HG02943 (cell line): ENCODE measurements around the gene COL9A2.
"Not testable (repeated sequence)": the region's sequence is repeated elsewhere in the genome, so short reads cannot be mapped to it uniquely, and the experiment has no call there.

Source experiments
- ATAC-seq: cut with Tn5 transposase; IDR thresholded peaks from one replicate; pipeline ENCODE4 v1.9.1; 2021; ENCODE audit warnings: mild to moderate bottlenecking, low read depth, moderate library complexity; ENCODE audit not compliant: unreplicated experiment

Gene COL9A2

DNA sequence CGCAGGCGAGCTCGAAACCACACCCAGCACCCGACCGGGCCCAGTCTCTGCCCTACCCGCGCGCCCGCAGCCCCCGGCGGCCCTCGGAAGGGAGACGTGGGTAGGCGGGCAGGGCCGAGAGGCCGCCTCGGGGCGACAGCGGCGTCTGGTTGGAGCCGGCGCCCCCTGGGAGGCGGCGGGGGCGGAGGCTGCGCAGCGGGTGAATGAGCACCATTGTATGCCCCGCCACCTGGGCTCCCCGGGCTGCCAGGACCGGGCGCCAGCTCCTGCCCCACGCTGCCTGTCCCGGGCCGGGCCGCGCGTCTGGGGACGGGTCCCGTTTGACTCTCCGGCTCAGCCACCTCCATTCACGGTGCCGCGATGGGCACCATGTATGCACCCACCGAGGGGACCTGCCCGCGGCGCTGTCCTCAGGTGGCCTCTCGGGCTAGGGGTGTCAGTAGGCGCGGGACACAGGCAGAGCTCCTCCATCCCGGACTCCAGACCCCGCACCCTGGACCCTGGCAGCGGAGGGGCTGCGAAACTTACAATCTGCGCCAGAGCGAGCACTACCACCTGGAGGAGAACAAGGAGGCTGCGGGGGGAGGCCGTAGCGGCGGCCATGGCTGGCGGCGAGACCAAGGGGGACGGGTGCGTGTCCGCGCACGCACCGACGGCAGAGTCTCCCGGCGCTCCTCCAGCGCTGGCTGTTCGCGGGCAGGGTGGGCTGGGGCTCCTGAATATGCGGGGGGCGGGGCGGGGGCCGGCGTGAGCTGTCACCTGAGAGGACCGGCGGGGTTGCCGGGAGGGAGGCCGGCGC is at the start of gene COL9A2:
TSS of gene COL9A2 (minus strand) at position 692 of the 799 bp plus-strand sequence. CDS start at position 603, 89 bp downstream.
- ATAC-seq, result no peak

GRCh38 chr1:40363721-40364120 is 46.6 kb upstream of the COL9A2 start:
- ATAC-seq, result no peak

- ATAC-seq, result no peak
Observed at GRCh38 chr1:40362699-40363098, 45.6 kb upstream of the COL9A2 start.

DNA sequence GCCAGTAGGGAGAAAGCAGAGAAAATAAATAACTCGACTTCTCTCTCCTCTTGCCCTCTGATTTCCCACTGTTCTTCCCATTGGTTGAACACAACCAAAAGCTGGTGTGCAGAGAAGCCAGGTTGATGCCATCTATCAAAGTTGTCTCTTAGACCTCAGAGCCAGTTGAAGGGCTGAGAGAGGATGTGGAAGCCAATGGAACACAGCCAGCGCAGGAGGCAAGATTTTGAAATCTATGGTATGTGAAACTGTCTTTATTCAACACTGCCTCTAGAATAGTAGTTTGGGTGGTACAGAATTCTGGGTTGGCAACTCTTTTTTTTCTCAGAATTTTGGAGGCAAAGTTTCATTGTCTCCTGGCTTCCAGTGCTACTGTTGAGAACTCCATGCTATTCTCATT is 45.1 kb upstream of the COL9A2 start:
- ATAC-seq, result no peak

- ATAC-seq, result no peak
Observed at GRCh38 chr1:40361637-40362036, 44.6 kb upstream of the COL9A2 start.

- no peak for ATAC-seq
Observed at GRCh38 chr1:40361201-40361600, 44.1 kb upstream of the COL9A2 start.

DNA sequence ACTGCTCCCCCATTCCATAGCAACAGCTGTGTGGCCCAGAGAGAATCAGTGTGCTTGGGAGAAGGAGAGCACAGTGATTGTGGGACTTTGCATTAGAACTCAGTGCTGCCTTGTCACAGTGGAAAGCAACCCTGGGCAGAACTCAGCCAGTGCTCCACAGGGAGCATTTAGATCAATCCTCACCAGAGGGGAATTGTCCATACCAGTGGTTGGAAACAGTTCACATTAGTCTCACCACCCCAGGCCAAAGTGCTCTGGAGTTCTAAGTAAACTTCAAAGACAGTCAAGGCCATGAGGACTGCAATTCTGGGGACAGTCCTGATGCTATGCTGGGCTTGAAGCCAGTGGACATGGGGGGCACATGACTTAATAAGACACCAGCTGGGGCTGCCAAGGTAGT is 43.5 kb upstream of the COL9A2 start:
- ATAC-seq, result no peak

DNA sequence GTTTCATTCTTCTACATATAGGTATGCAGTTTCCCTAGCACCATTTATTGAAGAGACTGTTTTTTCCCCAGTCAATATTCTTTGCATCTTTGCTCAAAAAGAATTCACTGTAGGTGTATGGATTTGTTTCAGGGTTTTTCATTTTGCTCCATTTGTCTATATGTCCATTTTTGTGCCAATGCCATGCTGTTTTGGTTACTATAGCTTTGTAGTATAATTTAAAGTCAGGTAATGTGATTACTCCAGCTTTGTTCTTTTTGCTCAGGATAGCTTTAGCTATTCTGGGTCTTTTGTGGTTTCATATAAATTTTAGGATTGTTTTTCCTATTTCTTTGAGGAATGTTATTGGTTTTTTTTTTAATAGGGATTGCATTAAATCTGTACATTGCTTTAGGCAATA is 40.5 kb upstream of the COL9A2 start:
- ATAC-seq, result no peak

DNA sequence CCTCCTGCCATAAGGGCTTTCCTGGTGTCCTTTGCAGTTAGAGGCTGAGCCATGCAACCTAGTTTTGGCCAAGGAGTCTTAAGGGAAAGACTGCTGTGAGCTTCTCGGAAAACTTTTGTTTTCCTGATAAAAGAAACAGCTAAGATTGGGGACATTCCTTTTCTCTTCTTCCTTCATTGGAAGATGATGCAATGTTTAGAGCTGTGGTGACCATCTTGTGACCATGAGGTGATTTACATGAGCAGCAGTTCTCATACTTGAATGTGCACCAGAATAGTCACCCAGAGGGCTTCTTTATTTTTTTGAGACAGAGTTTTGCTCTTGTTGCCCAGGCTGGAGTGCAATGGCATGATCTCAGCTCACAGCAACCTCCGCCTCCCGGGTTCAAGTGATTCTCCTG is 36.0 kb upstream of the COL9A2 start:
- ATAC-seq, result no peak

DNA sequence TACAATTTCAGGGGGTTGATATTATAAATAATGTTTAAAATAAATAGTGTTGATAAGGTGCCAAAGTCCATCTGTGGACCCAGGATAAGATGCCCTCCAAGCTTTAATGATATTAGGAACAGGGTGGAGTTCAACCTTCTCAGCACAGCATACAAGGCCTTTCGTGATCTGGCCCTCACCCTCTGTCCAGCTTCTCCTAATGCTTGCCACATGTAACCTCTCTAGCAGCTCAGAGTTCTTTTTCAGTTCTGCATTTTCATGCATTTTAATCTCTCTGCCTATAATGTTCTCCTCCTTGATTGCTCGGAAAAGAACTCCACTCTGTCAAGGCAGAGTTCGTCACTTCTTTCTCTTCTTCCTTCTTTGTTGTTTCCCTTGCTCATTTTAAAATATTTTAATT is 35.0 kb upstream of the COL9A2 start:
- ATAC-seq, result no peak

DNA sequence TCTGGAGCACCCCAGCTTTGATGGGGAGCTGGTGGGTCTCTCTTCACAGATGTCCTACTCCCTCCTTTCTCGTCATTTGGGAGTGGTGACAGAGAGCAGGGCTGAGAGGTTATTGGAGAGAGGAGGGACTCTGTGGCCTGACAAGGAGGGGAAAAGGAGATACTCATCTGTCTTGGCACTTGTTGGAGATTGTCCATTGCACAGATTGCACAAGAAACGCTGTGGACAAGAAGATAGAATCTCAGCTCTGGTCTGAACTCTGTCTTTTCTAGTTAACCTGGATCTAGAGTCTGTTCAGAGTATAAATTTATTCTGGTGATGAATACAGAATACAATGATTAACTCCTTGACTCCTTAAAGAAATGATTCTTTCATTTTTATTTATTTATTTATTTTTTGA is 34.0 kb upstream of the COL9A2 start:
- ATAC-seq, result no peak

- no peak for ATAC-seq
Observed at GRCh38 chr1:40350391-40350790, 33.3 kb upstream of the COL9A2 start.

DNA sequence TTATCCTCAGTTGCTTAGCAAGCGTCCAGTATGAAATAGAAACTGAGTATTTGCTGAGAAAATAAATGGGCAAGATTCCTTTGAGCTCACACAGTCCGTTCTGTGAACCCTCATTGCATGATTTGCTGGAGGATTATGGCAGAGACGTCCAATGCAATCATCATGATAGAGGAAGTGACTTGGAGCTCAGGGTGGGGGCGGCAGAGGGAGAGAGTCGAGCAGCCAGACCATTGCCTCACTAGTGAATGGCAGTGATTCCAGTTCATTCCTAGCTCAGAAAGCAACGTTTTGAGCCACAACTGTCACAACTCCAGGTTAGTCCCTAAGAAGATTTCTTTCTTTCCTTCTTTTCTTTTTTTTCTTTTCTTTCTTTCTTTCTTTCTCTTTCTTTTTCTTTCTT is 27.5 kb upstream of the COL9A2 start:
- ATAC-seq, result no peak

GRCh38 chr1:40342381-40342717 is 25.3 kb upstream of the COL9A2 start:
- not testable (repeated sequence) for ATAC-seq

GRCh38 chr1:40341491-40342380 is 24.6 kb upstream of the COL9A2 start:
- ATAC-seq, result no peak

- ATAC-seq, result no peak
Observed at GRCh38 chr1:40339420-40340323, 22.6 kb upstream of the COL9A2 start.

DNA sequence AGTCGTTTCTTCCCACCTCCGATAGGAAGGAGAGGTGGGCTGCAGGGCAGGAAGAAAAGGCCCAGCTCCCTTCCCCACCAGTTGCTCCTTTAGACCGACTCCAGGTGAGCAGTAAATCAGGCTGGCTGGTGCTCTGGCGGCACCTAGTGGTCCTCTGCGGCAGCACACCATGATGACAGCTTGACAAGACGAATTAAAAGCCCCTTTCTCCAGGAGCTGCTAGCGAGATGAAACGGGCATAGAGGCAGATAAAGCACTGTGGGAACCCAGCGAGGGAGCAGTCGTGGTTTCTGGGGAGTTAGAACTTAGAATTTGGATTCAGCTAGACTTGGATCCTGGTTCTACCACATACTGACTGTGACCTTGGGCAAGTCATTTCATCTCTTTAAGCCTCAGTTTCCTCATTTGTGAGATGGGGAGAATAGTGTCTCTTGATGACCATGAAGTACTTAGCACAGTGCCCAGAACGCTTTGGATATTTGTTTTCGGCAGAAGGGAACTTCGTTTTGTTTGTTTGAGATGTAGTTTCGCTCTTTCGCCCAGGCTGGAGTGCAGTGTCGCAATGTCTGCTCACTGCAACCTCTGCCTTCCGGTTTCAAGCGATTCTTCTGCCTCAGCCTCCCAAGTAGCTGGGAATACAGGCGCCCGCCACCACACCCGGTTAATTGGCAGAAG is 21.8 kb upstream of the COL9A2 start:
- ATAC-seq, result peak; percentile 63

DNA sequence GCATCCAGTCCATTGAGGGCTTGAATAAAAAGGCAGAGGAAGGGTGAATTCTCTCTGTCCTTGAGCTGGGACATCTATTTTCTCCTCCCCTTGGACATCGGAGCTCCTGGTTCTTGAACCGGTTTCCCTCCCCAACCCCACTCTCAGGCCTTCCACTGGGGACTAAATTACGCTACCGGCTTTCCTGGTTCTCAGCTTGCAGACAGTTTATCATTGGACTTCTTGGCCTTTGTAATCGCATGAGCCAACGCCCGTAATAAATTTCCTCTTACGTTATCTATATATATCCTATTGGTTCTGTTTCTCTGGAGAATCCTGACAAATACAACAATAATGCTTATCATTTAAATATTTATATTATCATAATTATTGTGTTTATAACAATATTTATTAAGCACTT is 20.4 kb upstream of the COL9A2 start:
- ATAC-seq, result no peak

DNA sequence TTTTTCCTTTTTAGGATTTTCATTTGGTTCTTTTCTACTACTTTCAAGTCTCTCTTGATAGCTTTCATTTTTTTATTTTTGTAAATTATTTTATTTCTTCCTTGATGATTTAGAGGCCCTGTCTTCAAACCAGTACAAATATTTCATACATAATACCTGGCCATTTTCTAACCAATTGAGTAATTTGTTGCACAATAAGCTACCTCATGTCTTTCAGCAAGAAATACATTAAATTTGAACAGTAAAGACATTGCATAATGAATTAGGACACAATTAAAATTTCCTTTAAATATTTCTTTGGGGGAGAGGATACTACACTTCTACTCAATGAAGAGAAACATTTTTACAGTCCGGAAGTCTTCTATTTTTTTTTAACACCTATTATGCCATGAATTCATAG is 15.6 kb upstream of the COL9A2 start:
- ATAC-seq, result no peak

DNA sequence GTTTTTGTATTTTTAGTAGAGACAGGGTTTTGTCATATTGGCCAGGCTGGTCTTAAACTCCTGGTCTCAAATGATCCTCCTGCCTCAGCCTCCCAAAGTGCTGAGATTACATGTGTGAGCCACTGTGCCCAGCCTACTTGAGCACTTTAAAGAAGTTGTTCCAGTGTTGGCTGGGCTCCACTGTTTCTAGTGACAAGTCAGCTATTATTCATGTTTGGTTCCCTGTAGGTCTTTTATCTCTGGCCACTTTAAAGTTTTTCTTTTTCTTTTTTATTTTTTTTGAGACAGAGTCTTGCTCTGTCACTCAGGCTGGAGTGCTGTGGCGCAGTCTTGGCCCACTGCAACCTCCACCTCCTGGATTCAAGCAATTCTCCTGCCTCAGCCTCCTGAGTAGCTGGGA is 14.3 kb upstream of the COL9A2 start:
- ATAC-seq, result not testable (repeated sequence)
